HG02981 (cell line): ENCODE results near the gene KRTAP5-9.
"Not testable (repeated sequence)": the region's sequence is repeated elsewhere in the genome, so short reads cannot be mapped to it uniquely, and the experiment has no call there.

Source experiments
- ATAC-seq: cut with Tn5 transposase; IDR thresholded peaks from one replicate; pipeline ENCODE4 v1.9.1; 2021; ENCODE audit warnings: mild to moderate bottlenecking, moderate library complexity; ENCODE audit not compliant: unreplicated experiment

KRTAP5-9 gene

GRCh38 chr11:71581826-71582225 is 33.6 kb downstream of the KRTAP5-9 start:
- no peak for ATAC-seq

- ATAC-seq = no peak
Measured at GRCh38 chr11:71582309-71582895, 34.2 kb downstream of the KRTAP5-9 start, which contains the start of gene KRTAP5-11. Gene KRTAP5-11 (minus strand): TSS chr11:71582875. CDS start chr11:71582837, 38 bp downstream.

GRCh38 chr11:71582969-71583368 is 34.7 kb downstream of the KRTAP5-9 start:
- not testable (repeated sequence) for ATAC-seq

- ATAC-seq = not testable (repeated sequence)
Measured at GRCh38 chr11:71585673-71586072, 37.5 kb downstream of the KRTAP5-9 start.

GRCh38 chr11:71588314-71588713 is 40.1 kb downstream of the KRTAP5-9 start:
- not testable (repeated sequence) for ATAC-seq

GRCh38 chr11:71588822-71589545 is 40.8 kb downstream of the KRTAP5-9 start:
- not testable (repeated sequence) for ATAC-seq

GRCh38 chr11:71589546-71589920 is 41.3 kb downstream of the KRTAP5-9 start:
- not testable (repeated sequence) for ATAC-seq
